Left lung (tissue), 10 donors: ENCODE results near the gene MYBPC1. TPM values are rescaled to one million over a fixed set of nuclear protein-coding genes. Genes with fewer than 3 reads are reported as not detected.

Experiments used
- ATAC-seq: fragments of 200-7000 bp; cut with Tn5 transposase; one replicate; pipeline ENCODE4 v1.9.1; 2020; ENCODE audit warnings: moderate library complexity
- DNase-seq, 4 donors: peaks; one replicate each; pipeline ENCODE4 v3.0.0-alpha.2; 2013 to 2020
- H3K27ac ChIP-seq, 2 donors: fragments of 200-600 bp; sonication (generic) in 1 of 2; one replicate each; pipeline versions ENCODE4 v1.5.0 to v1.8.0; 2020 to 2021
- H3K27me3 ChIP-seq, 2 donors: fragments of 200-600 bp; sonication (generic) in 1 of 2; one replicate each; pipeline versions ENCODE4 v1.5.0 to v1.8.0; 2020 to 2021
- H3K36me3 ChIP-seq, 2 donors: fragments of 200-600 bp; sonication (generic) in 1 of 2; one replicate each; pipeline versions ENCODE4 v1.5.0 to v1.8.0; 2020 to 2021
- H3K4me1 ChIP-seq, 2 donors: fragments of 200-600 bp; one replicate each; pipeline ENCODE4 v1.8.0; 2021
- H3K4me3 ChIP-seq, 2 donors: fragments of 200-600 bp; sonication (generic) in 1 of 2; one replicate each; pipeline versions ENCODE4 v1.5.0 to v1.8.0; 2020 to 2021; ENCODE audit warnings: mild to moderate bottlenecking in 1 of 2
- H3K9me3 ChIP-seq, 2 donors: fragments of 200-600 bp; sonication (generic) in 1 of 2; one replicate each; pipeline versions ENCODE4 v1.5.0 to v1.8.0; 2020 to 2021
- intact Hi-C, 2 donors: fragments of 100-400 bp; cut with DNase I; formaldehyde crosslinking; loops; one replicate each; pipeline versions ENCODE4 v1.11.2 to v1.14.2; 2022
- polyA plus RNA-seq, 6 donors: library from polyadenylated mRNA; unstranded; fragments of 120-200 nt; gene quantifications; one replicate each; pipeline ENCODE4 v1.2.1, GENCODE V29; 2013; ENCODE audit not compliant: insufficient read length in 6 of 6
- total RNA-seq, 2 donors: library from RNA; stranded (reverse); fragmentation: NEBNext Ultra II Directional; extraction: Animal tissue kit (Norgen Biotek cat#: 25700); gene quantifications; one replicate each; pipeline ENCODE4 v1.2.1, GENCODE V29; 2021
- TF ChIP-seq, protein P1 (sequence below), 2 donors: fragments of 200-600 bp; sonication (generic) in 1 of 2; IDR thresholded peaks; one replicate each; pipeline versions ENCODE4 v1.5.0 to v1.8.0; 2021; ENCODE audit warnings: antibody characterized with exemption in 2 of 2
- donor health status: DM: no; HTN: yes; CAD: no.
- donor health status: DM: no; HTN: no; CAD: no.

The MYBPC1 gene
- total and polyA plus RNA-seq, 8 donors: 0.06 to 0.24 (median 0.17) TPM; not detected in 3

DNA sequence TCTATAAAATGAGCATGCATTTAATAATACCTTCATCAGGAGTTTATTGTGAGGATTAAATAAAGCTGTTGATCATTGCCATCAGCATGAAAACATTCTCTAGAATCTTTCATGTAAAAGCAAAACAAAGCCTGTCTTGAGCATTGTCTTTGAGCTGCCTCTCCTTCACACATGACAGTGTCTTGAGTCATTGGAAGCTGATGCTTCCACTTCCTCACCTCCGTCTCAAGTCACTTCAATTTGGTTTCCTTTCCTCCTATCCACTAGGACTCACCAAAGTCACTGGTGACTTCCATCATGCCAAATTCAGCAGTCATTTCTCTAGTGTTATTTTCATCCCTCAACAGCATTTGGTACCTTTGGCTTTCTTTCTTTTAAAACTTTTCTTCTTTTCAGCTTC is 31.6 kb upstream of the MYBPC1 start:
- Histone ChIP-seq H3K4me3 (no peak overlapping the region), H3K9me3 (peaks cover 0 to 7% of the 10 kb centered on the region in 2 donors), H3K36me3 (no peaks in the 10 kb centered on the region), H3K27me3 (no peaks in the 10 kb centered on the region), H3K4me1 (no peaks in the 10 kb centered on the region), H3K27ac (no peak overlapping the region)
- intact Hi-C loops: no loop called here
- DNase-seq: no peak
- TF ChIP-seq, protein P1, sequence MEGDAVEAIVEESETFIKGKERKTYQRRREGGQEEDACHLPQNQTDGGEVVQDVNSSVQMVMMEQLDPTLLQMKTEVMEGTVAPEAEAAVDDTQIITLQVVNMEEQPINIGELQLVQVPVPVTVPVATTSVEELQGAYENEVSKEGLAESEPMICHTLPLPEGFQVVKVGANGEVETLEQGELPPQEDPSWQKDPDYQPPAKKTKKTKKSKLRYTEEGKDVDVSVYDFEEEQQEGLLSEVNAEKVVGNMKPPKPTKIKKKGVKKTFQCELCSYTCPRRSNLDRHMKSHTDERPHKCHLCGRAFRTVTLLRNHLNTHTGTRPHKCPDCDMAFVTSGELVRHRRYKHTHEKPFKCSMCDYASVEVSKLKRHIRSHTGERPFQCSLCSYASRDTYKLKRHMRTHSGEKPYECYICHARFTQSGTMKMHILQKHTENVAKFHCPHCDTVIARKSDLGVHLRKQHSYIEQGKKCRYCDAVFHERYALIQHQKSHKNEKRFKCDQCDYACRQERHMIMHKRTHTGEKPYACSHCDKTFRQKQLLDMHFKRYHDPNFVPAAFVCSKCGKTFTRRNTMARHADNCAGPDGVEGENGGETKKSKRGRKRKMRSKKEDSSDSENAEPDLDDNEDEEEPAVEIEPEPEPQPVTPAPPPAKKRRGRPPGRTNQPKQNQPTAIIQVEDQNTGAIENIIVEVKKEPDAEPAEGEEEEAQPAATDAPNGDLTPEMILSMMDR (IDR thresholded peaks at IDR 0.05): no peak
- ATAC-seq: no peak

DNA sequence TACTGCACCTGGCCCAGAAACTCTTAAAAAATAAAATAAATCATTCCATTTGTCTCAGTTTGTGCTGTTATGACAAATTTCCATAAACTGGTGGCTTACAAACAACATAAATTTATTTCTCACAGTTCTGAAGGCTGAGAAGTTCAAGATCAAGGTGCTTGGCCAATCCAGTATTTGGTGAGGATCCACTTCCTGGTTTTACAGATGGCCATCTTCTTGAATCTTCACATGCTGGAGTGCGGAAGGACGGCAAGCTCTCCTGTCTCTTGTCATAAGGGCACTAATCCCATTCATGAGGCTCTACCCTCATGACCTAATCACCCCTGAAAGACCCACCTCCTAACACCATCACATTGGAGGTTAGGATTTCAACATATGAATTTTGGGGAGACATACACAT is 29.9 kb upstream of the MYBPC1 start:
- no peak for DNase-seq
- intact Hi-C loops: no loop called here
- H3K27ac ChIP-seq: no peak overlapping the region
- no peak for ATAC-seq
- peaks cover 0 to 2% of the 10 kb centered on the region in 2 donors for H3K4me1 ChIP-seq
- H3K4me3 ChIP-seq: no peak overlapping the region
- TF ChIP-seq, protein P1 (IDR thresholded peaks at IDR 0.05): no peak
- no peaks in the 10 kb centered on the region for H3K36me3 ChIP-seq
- H3K9me3 ChIP-seq: peaks cover 0 to 2% of the 10 kb centered on the region in 2 donors
- H3K27me3 ChIP-seq: no peaks in the 10 kb centered on the region

GRCh38 chr12:101566318-101566717 is 28.5 kb upstream of the MYBPC1 start:
- DNase-seq (no peak), ATAC-seq (no peak)
- TF ChIP-seq, protein P1 (IDR thresholded peaks at IDR 0.05): no peak
- Histone ChIP-seq H3K27ac (no peak overlapping the region), H3K4me1 (peaks cover 0 to 8% of the 10 kb centered on the region in 2 donors), H3K27me3 (no peaks in the 10 kb centered on the region), H3K4me3 (no peak overlapping the region), H3K36me3 (no peaks in the 10 kb centered on the region), H3K9me3 (no peaks in the 10 kb centered on the region)
- intact Hi-C loops: no loop called here

GRCh38 chr12:101567918-101568317 is 26.9 kb upstream of the MYBPC1 start:
- no peak overlapping the region for H3K27ac ChIP-seq
- TF ChIP-seq, protein P1 (IDR thresholded peaks at IDR 0.05): no peak
- peak in 1 of 4 donors; percentile 14 for DNase-seq
- no peaks in the 10 kb centered on the region for H3K9me3 ChIP-seq
- intact Hi-C loops: no loop called here
- no peaks in the 10 kb centered on the region for H3K27me3 ChIP-seq
- no peak overlapping the region for H3K4me3 ChIP-seq
- H3K4me1 ChIP-seq: peaks cover 0 to 8% of the 10 kb centered on the region in 2 donors
- no peaks in the 10 kb centered on the region for H3K36me3 ChIP-seq
- peak; percentile 74 for ATAC-seq

DNA sequence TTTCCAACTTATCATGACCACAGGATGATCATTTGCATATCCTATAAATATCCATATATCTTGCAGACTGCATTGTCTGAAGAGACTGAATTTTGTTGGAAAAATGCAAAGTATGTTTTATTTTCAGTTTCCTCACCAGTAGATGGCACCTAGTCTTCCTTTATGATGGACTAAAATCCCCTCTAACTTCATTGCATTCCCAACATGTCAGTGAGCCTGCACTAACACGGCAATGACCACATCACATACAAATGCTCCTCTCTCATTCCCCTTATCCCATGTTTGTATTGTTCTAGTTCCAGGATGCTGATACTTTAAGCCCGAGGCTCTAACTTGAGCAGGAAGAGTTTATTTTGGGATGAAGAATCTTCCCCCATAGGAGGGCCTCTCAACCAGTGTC is 24.7 kb upstream of the MYBPC1 start:
- H3K9me3 ChIP-seq: no peaks in the 10 kb centered on the region
- peak; percentile 77 for ATAC-seq
- H3K27me3 ChIP-seq: no peaks in the 10 kb centered on the region
- no peaks in the 10 kb centered on the region for H3K36me3 ChIP-seq
- H3K4me3 ChIP-seq: no peak overlapping the region
- peaks cover 0 to 8% of the 10 kb centered on the region in 2 donors for H3K4me1 ChIP-seq
- DNase-seq: peak in 2 of 4 donors; percentile 19 to 53
- no peak overlapping the region for H3K27ac ChIP-seq
- intact Hi-C loops: no loop called here
- TF ChIP-seq, protein P1 (IDR thresholded peaks at IDR 0.05): no peak
